ENCODE results near the gene ZFP92.

Gene ZFP92

DNA sequence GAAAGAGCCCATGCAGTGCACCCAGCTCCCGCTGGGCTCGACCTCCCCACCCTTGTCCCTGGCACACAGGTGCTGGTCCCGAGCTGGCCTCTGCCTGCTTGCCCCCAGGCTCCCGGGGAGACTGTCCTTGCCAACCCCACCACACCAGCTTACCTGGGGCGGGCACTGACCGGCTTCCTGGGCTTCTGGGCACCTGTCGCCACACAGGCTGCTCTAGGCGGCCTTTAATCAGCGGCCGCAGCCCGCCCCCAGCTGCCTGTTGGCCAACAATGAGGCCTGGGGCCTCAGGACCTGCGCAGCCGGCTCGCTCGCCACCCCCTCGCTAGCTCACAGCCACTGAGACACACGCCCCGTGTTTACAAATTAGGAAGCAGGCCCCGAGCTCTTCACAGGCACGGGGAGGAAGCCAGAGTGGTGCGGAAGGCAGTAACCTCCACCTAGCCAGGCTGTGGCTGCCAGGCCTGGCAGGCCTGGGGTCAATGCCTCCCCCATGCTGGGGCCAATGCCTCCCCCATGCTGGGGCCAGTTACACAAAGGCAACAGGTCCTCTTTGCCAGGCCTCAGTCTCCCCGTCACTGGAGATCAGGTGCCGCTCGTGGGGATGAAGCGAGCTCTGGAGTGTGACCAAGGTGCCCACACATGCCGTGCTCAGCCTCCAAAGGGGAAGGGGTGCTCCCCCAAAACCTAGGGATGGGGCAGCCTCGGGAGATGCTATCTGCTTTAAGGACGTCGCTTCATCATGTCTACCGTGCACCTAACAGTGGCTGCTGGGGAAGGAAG is 34.8 kb downstream of the ZFP92 start, which contains the start of gene TREX2:
Gene TREX2 (minus strand): TSS at position 201 of the 780 bp plus-strand sequence. CDS start 626 bp downstream, outside the sequence.
- H3K4me3 ChIP-seq (ENCODE audit: insufficient read length, low read depth), result no peak within 1 kb of the TSS
- no peaks in the 10 kb centered on the region for H3K4me1 ChIP-seq (ENCODE audit: insufficient read depth, insufficient read length)
- H3K36me3 ChIP-seq (ENCODE audit: insufficient read depth, insufficient read length, low read length), result no peaks in the 10 kb centered on the region
- DNase-seq (ENCODE audit: low read depth, low spot score), result no peak
- TF ChIP-seq ZNF274 (IDR thresholded peaks at IDR 0.05; ENCODE audit: low read depth, low read length) (no peak), SUZ12 (IDR thresholded peaks at IDR 0.05; ENCODE audit: extremely low read depth, insufficient read depth, insufficient read length) (no peak), YY1 (IDR thresholded peaks at IDR 0.05; ENCODE audit: insufficient read depth, insufficient read length) (no peak)
- no peaks in the 10 kb centered on the region for H3K27me3 ChIP-seq (ENCODE audit: insufficient read depth, insufficient read length)
- no peaks in the 10 kb centered on the region for H3K9me3 ChIP-seq (ENCODE audit: insufficient read depth, low read length)
- H3K9ac ChIP-seq (ENCODE audit: insufficient read length, low read depth), result no peak within 1 kb of the TSS

DNA sequence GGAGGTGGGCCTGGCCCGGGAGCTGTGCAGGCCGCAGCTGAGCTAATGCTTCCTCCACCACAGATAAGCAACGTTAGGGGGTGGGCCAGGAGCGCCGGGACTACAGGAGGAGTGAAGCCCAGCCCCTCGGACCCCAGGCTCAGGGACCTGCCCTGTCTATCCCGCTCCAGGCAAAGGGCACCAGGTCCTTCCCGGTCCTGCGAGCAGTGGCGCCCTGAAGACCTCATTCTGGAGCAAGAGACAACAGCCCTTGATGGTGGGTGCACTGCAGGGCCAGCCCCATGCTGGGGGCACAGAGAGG is 35.3 kb downstream of the ZFP92 start:
- Histone ChIP-seq H3K4me3 (ENCODE audit: insufficient read length, low read depth) (no peak overlapping the region), H3K9me3 (ENCODE audit: insufficient read depth, low read length) (no peaks in the 10 kb centered on the region), H3K9ac (ENCODE audit: insufficient read length, low read depth) (no peak overlapping the region), H3K4me1 (ENCODE audit: insufficient read depth, insufficient read length) (no peaks in the 10 kb centered on the region), H3K27me3 (ENCODE audit: insufficient read depth, insufficient read length) (no peaks in the 10 kb centered on the region), H3K36me3 (ENCODE audit: insufficient read depth, insufficient read length, low read length) (no peaks in the 10 kb centered on the region)
- DNase-seq (ENCODE audit: low read depth, low spot score), result no peak
- TF ChIP-seq SUZ12 (IDR thresholded peaks at IDR 0.05; ENCODE audit: extremely low read depth, insufficient read depth, insufficient read length) (no peak), ZNF274 (IDR thresholded peaks at IDR 0.05; ENCODE audit: low read depth, low read length) (no peak), YY1 (IDR thresholded peaks at IDR 0.05; ENCODE audit: insufficient read depth, insufficient read length) (no peak)

DNA sequence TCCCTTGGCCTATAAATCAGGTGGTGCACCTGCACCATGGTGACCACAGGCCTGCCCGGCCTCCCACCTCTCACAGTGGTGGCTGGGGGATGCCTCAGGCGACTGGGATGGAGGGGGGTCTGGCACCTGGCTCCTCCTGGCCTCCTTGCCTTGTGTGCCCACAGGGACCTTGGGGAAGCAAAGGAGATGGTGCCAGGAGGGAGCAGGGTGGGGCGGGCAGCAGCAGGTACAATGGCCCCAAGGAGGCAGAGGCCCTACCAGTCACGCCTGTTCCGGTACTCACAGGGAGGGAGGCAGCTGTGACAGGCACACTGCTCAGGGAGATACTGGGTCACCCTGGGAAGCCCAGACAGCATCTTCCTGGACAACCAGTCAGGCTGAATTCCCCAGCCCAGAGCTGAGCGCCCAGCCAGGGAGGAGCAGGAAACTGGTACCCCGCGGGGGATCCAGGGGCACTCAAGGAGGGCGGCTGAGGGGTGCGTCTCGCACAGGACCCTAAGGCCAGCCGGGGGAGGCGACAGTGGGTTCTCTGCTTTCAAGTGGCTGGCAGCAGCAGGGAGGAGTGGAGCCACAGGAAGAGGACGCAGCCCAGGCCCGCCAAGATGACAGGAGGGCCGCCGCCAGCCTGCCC is 35.8 kb downstream of the ZFP92 start:
- H3K9me3 ChIP-seq (ENCODE audit: insufficient read depth, low read length), result no peaks in the 10 kb centered on the region
- DNase-seq (ENCODE audit: low read depth, low spot score), result no peak
- H3K4me1 ChIP-seq (ENCODE audit: insufficient read depth, insufficient read length), result no peaks in the 10 kb centered on the region
- no peaks in the 10 kb centered on the region for H3K36me3 ChIP-seq (ENCODE audit: insufficient read depth, insufficient read length, low read length)
- no peak for TF ChIP-seq ZNF274 (IDR thresholded peaks at IDR 0.05; ENCODE audit: low read depth, low read length)
- TF ChIP-seq SUZ12 (IDR thresholded peaks at IDR 0.05; ENCODE audit: extremely low read depth, insufficient read depth, insufficient read length), result no peak
- no peak for TF ChIP-seq YY1 (IDR thresholded peaks at IDR 0.05; ENCODE audit: insufficient read depth, insufficient read length)
- H3K4me3 ChIP-seq (ENCODE audit: insufficient read length, low read depth), result no peak overlapping the region
- H3K9ac ChIP-seq (ENCODE audit: insufficient read length, low read depth), result no peak overlapping the region
- H3K27me3 ChIP-seq (ENCODE audit: insufficient read depth, insufficient read length), result no peaks in the 10 kb centered on the region

DNA sequence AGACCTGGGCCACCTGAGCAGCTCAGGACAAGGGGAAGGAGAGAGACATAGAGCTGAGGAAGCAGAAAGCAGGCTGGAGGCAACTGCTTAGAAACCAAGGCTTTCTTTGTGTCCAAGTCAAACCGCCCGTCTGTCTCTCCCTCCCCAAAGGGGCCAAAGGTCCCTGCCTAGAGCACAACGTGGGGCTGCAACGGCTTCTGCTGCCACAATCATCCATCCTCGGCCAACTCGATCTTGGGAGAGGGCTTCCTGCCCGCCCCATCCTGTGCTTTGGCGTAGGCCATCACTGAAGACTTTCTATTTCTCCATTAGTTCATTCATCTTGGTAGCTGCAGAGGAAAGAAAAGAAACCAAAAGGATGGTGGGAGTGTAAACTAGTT is 36.3 kb downstream of the ZFP92 start:
- no peak for DNase-seq (ENCODE audit: low read depth, low spot score)
- no peaks in the 10 kb centered on the region for H3K9me3 ChIP-seq (ENCODE audit: insufficient read depth, low read length)

DNA sequence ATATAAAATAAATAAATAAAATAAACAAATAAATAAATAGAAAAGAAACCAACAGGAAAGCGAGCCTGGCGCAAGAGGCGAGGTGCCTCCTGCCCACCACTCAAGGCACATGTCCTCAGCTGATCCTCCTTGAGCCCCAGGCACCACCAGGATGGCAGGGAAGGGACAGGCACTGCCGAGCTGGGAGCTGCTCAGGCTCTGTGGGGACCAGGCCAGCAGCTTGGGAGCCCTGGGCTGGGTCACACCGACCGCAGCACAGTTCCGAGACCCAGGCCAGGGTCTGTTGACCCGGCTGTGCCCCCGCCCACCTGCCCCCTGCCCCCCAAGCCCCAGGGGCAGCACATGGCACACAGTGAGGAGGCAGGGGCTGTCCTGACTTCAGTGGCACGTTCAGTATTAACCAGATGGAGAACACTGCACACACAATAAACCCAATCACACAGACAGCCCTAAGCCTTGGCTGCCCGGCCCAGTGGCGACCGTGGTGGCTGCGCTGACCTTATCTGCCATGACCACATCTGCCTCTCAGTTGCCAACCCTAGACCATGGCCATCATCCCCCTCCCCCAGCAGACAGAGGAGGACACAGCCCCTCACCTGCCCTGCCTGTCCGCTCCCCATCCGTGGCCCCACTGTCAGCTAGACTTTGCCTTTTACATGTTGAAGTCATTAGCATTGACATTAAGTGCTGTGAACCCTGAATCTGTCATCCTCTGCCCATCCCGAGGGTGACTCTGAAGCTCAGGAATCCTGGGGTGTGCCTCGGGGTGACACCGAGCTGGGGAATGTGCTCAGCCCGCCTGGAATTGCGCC is 37.5 kb downstream of the ZFP92 start:
- Histone ChIP-seq H3K36me3 (ENCODE audit: insufficient read depth, insufficient read length, low read length) (no peaks in the 10 kb centered on the region), H3K27me3 (ENCODE audit: insufficient read depth, insufficient read length) (no peaks in the 10 kb centered on the region), H3K9ac (ENCODE audit: insufficient read length, low read depth) (no peak overlapping the region), H3K4me3 (ENCODE audit: insufficient read length, low read depth) (no peak overlapping the region), H3K9me3 (ENCODE audit: insufficient read depth, low read length) (no peaks in the 10 kb centered on the region), H3K4me1 (ENCODE audit: insufficient read depth, insufficient read length) (no peaks in the 10 kb centered on the region)
- no peak for DNase-seq (ENCODE audit: low read depth, low spot score)
- TF ChIP-seq ZNF274 (IDR thresholded peaks at IDR 0.05; ENCODE audit: low read depth, low read length), result no peak
- no peak for TF ChIP-seq SUZ12 (IDR thresholded peaks at IDR 0.05; ENCODE audit: extremely low read depth, insufficient read depth, insufficient read length)

More for the DNA sequence above, 36.3 kb downstream of the ZFP92 start:
- TF ChIP-seq YY1 (IDR thresholded peaks at IDR 0.05; ENCODE audit: insufficient read depth, insufficient read length) (no peak), SUZ12 (IDR thresholded peaks at IDR 0.05; ENCODE audit: extremely low read depth, insufficient read depth, insufficient read length) (no peak), ZNF274 (IDR thresholded peaks at IDR 0.05; ENCODE audit: low read depth, low read length) (no peak)
- H3K36me3 ChIP-seq (ENCODE audit: insufficient read depth, insufficient read length, low read length), result no peaks in the 10 kb centered on the region
- no peak overlapping the region for H3K9ac ChIP-seq (ENCODE audit: insufficient read length, low read depth)
- no peak overlapping the region for H3K4me3 ChIP-seq (ENCODE audit: insufficient read length, low read depth)
- no peaks in the 10 kb centered on the region for H3K27me3 ChIP-seq (ENCODE audit: insufficient read depth, insufficient read length)
- no peaks in the 10 kb centered on the region for H3K4me1 ChIP-seq (ENCODE audit: insufficient read depth, insufficient read length)

DNA sequence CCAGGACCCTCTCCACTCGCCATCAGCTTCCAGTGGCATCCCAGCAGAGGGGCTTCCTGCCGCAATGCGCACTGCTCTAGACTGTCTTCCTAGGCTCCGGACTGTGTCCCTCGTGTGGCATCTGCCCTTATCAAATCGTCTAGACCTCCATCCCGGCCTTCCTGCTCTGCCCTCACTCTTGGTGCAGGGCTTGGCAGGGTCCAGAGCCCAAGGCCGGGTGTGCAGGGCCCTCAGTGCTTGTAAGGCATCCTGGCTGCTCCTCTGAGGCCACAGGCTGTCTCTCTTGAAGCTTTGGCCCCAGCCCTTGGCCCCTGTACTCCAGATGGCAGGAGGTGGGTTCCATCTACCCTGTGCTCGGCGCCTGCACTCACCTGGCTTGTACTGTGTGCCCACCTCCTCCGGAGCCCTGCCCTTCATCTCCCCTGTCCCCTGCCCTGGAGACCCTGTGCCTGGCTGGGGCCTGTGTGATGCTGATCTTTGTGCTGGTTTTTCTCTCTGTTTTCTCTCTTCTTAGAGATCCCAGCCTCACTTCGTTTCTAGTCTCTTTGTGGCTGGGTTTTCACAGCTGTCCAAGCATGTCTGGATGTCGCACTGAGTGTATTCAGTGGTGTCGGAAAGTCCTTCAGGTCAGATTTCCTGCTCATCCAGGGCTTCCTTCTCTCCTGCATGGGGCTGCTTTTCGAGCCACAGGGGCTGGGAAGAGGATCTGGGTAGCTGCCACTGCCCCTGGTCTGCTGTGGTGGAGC is 38.3 kb downstream of the ZFP92 start:
- no peaks in the 10 kb centered on the region for H3K4me1 ChIP-seq (ENCODE audit: insufficient read depth, insufficient read length)
- H3K4me3 ChIP-seq (ENCODE audit: insufficient read length, low read depth), result no peak overlapping the region
- H3K9ac ChIP-seq (ENCODE audit: insufficient read length, low read depth), result no peak overlapping the region
- no peaks in the 10 kb centered on the region for H3K9me3 ChIP-seq (ENCODE audit: insufficient read depth, low read length)
- DNase-seq (ENCODE audit: low read depth, low spot score), result no peak
- peaks cover under 1% of the 10 kb centered on the region for H3K36me3 ChIP-seq (ENCODE audit: insufficient read depth, insufficient read length, low read length)
- no peak for TF ChIP-seq SUZ12 (IDR thresholded peaks at IDR 0.05; ENCODE audit: extremely low read depth, insufficient read depth, insufficient read length)
- H3K27me3 ChIP-seq (ENCODE audit: insufficient read depth, insufficient read length), result no peaks in the 10 kb centered on the region

All from NT2/D1 (cell line).